ENCODE results near the gene HSPA12B.
"Not testable (repeated sequence)": the region's sequence is repeated elsewhere in the genome, so short reads cannot be mapped to it uniquely, and the experiment has no call there.

HSPA12B gene

DNA sequence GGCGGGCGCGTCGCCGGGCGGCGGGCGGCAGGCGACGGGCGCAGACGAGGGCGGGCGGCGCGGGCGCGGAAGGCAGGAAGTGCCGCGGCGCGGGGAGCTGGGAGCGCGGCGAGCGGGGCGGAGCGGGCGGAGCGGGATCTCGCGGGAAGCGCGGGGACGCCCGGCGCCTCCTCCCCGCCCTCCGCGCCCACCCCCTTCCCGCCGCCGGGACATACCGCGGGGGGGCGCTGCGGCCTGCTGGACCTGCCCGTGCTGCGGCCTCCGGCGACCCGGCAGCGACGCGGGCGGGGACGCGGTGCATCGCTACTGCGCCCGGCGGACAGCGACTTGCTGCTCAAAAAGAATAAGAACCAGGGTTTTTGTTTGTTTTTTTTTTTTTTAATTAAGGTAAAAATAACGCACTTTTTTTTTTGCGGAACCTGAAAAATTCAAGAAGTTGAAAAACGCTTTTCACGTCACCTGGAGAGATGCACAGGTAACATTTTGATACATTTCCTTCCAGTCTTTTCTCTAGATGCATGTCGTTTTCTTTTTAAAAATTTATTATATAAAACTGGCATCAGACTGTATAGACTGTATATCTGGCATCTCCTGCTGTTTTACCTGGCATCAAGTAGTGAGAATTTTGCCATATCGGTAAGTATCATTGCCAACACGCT lies 54.3 kb downstream of the HSPA12B start, which contains the start of gene CENPB:
TSS of gene CENPB (minus strand) at position 76 of the 659 bp plus-strand sequence. CDS start 257 bp downstream, outside the sequence.
- DNase-seq (ENCODE audit: low read depth in 2 of 2), result peak; percentile 77 to 88

DNA sequence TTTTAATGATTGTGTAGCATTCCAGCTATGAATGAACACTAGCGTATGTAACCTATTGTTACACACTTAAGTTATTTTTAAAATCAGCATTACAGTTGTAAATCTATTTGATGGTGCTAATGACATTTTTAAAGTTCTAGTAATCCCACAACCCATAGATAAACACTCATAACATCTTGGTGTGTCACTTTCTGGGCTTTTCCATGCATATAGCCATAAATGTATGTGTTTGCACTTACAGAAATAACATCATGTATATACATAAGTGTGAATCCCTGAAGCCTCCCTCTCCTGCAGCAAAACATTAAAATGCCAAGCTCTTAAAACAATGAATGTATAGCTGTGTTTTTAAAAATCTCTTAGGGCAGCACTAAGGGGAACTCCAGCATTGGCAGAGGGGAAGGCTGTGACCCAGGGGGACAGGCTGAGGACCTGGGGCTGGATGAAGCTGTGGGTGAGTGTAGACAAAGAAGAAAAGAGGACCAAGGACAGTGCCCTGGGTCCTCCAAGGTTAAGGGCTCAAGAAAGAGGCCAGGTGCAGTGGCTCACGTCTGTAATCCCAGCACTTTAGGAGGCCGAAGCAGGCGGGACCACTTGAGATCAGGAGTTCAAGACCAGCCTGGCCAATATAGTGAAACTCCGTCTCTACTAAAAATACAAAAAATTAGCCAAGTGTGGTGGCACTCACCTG lies 55.0 kb downstream of the HSPA12B start:
- no peak for DNase-seq (ENCODE audit: low read depth in 2 of 2)

DNA sequence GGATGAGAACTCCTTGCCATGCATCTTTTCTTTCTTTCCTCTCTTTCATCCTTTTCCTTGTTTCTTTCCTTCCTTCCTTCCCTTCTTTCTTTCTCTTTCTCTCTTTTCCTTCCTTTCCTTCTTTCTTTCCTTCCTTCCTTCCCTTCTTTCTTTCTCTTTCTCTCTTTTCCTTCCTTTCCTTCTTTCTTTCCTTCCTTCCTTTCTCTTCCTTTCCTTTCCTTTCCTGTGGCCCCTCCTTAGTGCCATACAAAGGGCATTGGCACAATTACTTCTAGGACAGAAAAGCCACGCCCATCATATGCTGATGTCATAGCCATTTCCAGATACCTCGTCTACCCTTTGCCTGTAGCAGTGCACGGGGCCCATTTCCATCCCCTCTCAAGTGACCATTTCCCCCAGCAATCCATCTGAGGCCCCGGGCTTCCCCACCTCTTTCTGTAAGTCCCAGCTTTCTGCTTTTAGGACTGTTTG lies 56.2 kb downstream of the HSPA12B start:
- no peak for DNase-seq (ENCODE audit: low read depth in 2 of 2)

DNA sequence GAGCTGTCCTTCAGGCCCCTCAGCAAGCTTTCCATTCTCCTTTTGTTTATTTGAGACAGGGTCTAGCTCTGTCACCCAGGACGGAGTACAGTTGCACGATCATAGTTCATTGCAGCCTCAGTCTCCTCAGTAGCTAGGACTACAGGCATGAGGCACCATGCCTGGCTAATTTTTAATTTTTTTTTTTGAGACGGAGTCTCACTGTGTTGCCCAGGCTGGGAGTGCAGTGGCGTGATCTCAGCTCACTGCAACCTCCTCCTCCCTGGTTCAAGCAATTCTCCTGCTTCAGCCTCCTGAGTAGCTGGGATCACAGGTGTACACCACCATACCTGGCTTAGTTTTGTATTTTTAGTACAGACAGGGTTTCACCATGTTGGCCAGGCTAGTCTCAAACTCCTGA lies 56.7 kb downstream of the HSPA12B start:
- DNase-seq (ENCODE audit: low read depth in 2 of 2), result not testable (repeated sequence)

DNA sequence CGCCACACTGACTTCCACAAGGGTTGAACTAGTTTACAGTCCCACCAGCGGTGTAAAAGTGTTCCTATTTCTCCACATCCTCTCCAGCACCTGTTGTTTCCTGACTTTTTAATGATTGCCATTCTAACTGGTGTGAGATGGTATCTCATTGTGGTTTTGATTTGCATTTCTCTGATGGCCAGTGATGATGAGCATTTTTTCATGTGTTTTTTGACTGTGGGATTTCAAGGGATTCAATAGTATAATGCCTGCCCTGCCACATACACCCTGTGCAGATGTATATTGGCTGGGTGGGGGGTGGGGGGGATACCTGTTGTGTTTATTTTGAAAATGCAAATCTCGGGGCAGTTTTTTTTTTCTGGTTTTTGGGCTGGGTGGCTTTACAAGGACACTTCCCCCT lies 61.7 kb downstream of the HSPA12B start:
- not testable (repeated sequence) for DNase-seq (ENCODE audit: low read depth in 2 of 2)

DNA sequence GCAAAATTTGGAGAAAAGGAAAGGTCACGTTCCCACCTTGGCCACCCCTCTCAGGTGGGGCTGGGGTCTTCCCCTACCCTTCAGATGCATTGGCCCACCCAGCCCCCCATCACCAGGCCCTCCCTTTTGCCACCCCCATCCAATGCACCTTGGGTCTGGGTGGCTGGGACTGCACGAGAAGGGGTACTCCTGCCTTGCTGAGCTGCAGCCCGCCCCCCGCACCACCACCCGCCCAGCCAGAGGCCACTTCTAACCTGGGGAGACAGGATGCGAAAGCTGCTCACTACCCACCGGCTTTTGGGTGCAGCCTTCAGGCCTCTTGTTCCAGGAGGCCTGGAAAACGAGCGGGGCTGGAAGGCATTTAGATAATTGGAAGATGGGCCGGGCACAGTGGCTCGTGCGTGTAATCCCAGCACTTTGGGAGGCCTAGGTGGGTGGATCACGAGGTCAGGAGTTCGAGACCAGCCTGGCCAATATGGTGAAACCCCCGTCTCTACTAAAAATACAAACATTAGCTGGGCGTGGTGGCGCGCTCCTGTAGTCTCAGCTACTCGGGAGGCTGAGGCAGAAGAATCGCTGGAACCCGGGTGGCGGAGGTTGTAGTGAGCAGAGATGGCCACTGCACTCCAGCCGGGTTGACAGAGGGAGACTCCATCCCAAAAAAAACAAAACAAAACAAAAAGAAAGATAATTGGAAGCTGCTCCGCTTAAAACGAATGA lies 62.4 kb downstream of the HSPA12B start:
- DNase-seq (ENCODE audit: low read depth in 2 of 2), result no peak

DNA sequence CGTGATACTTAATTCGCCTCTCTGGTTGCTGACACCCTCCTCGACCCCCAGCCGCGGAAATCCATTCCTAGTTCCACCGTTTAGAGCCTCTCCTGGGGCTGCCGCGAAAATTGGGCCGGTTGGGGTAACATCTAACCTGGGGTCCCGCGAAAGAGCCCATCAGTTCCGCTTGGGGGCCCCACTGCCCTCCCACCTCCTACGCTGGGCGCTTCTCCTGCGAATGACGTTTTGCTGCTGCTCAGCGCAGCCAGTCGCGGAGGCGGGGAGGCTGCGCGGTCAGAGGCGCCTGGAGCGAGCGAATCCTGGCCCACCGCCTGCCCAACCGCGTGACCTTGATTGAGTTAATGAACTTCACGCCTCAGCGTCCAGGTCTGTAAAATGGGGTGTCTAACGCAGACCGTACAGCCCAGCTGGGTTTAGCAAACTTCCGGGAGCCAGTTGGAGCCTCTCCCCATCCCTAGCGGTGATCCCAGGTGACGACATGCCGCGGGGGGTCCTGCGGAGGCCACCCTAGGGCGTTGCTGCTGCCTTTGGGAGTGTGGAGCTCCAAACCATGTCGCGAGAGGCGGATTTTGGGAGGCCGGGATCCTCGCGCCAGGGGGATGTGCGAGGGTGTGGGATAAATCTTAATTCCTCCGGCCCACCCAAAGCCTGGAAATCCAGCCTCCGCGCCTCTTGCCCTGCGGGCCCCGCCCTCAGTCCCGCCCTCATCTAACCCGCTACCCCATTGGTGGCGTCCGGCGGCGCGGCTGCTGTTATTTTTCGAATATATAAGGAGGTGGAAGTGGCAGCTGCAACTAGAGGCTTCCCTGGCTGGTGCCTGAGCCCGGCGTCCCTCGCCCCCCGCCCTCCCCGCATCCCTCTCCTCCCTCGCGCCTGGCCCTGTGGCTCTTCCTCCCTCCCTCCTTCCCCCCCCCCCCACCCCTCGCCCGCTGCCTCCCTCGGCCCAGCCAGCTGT lies 63.3 kb downstream of the HSPA12B start, which contains the start of gene CDC25B:
TSS of gene CDC25B (plus strand) at position 800 of the 958 bp plus-strand sequence. CDS start 222 bp downstream, outside the sequence.
- peak; percentile 84 to 87 for DNase-seq (ENCODE audit: low read depth in 2 of 2)

DNA sequence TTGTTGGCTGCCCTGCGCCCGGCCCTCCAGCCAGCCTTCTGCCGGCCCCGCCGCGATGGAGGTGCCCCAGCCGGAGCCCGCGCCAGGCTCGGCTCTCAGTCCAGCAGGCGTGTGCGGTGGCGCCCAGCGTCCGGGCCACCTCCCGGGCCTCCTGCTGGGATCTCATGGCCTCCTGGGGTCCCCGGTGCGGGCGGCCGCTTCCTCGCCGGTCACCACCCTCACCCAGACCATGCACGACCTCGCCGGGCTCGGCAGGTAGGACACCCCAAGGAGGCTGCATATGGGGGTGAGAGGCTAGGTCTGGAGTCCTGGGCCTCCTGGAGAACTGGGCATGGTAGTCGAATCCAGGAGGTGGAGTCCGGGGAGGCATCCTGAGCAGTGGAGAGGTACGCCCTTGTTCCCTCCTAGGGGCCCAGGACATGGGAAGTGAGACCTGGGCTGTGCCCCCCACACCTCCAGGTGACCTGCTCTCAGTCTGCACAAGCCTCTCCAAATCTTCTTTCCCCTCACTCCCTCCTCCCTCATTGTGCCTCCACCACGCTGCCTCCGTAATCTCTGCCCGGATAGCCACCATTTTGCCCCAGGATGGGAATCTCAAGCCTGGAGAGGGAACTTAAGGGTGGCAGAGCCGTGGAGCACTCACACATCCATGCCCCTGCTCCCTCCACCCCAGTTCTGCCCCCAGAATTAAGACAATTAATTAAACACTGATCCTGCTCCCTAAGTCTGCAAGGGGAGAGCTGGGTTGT lies 64.2 kb downstream of the HSPA12B start:
- no peak for DNase-seq (ENCODE audit: low read depth in 2 of 2)

DNA sequence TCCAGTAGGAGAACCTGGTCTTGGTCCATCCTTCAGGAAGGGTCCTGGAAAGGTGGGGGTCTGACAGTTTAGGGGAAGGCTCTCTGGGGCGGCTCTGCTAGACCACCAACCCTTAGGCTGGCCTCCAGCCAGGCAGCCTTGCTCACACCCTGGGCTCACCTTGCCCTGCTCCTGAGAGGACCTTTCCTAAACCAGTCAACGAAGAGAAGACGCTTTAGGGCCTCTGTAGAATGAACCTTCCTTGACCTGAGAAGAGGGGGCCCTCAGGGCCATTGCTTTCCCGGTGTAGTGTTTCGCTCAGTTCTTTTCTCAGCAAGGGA lies 64.7 kb downstream of the HSPA12B start:
- no peak for DNase-seq (ENCODE audit: low read depth in 2 of 2)

DNA sequence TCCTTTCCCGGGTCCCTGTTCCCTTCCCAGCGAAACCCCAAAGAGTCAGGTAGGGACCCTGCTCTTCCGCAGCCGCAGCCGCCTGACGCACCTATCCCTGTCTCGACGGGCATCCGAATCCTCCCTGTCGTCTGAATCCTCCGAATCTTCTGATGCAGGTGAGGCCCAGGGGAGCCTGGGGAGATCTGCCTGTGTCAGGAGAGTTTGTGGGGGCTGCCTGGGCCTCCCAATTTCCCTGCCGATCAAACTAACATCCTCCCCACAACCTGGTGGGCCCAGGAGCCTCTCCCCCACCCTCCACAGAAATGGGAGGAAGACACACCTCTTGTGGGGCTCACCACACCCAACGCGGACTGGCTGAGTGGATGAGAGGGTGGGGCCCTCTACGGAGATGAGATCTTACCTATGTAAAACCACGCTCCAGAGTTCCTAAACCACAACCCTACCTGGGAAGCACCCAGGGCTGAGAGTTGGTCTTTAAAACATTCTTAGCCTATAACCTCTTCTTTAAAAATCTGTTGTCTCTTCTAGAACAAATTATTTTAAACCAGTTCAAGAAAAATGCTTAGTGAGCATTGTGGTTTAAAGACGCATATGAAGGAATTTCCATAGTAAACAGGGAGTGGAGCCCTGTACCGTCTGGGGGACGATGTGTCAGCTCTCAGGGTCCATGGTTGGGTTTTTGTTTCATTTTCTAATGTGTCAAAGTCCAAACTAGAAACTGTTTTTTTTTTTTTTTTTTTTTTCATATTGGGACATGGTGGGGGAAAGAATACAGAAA lies 65.3 kb downstream of the HSPA12B start:
- DNase-seq (ENCODE audit: low read depth in 2 of 2), result no peak

DNA sequence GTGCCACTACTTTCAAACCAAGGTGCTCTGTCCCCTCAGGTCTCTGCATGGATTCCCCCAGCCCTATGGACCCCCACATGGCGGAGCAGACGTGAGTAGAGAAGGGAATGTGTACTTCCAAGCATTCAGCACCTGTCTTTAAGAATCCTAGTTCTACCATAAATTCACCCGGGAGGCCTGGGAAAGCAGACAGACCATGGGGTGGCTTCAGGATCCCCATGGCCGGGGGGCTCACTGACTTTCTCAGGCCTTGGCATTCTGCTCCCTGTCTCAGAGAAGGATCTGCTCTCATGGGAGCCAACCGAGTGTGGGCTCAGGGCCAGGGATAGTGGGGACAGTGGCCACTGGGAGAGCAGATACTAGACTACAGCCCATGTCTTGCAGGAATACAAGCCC lies 65.9 kb downstream of the HSPA12B start:
- DNase-seq (ENCODE audit: low read depth in 2 of 2), result no peak

DNA sequence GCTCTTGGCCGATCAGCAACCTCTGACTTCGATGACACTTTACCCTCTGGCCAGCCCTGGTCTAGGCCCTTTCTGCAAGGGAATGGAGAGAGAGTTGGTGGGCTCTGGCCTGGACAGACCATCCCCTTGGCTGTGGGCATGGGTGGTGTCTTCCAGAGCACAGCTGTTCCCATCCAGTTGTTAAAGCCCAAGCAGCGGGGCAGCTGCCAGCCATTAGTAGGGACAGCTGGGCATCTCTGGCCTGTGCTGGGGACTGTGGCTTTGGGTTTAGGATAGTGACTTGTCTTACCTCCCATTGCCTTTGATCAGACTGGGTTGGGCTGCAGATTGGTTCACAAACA lies 66.4 kb downstream of the HSPA12B start:
- no peak for DNase-seq (ENCODE audit: low read depth in 2 of 2)

DNA sequence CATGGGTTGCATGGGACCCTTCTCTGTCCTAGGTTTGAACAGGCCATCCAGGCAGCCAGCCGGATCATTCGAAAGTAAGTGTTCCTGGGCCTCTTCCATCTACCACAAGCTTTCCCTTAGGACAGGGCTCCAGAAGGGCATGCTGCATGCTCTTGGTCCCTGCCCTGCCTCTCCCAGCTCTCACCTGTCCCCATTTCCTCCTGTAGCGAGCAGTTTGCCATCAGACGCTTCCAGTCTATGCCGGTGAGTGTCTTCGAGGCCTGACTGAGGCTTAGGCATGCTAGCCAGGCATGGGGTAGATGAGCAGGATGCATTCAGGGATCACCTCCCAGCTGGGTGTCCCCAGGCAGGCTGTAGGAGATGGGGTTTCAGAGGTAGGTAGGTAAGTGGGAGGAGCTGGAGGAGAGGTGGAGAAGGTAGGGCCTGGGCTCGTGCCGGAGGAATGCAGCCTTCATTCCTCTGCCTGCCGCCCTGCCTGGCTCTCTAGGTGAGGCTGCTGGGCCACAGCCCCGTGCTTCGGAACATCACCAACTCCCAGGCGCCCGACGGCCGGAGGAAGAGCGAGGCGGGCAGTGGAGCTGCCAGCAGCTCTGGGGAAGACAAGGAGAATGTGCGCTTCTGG lies 67.9 kb downstream of the HSPA12B start:
- DNase-seq (ENCODE audit: low read depth in 2 of 2), result no peak

DNA sequence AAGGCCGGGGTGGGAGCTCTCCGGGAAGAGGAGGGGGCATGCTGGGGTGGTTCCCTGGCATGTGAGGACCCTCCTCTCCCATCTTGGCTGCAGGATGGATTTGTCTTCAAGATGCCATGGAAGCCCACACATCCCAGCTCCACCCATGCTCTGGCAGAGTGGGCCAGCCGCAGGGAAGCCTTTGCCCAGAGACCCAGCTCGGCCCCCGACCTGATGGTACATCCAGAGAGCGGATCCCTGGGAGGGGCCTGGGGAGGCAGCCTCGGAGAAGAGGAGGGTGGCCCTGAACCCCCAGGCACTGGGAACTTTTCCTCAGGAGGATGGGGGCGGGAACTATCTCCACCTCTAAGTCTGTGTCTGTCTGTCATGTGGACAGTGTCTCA lies 68.4 kb downstream of the HSPA12B start:
- no peak for DNase-seq (ENCODE audit: low read depth in 2 of 2)

DNA sequence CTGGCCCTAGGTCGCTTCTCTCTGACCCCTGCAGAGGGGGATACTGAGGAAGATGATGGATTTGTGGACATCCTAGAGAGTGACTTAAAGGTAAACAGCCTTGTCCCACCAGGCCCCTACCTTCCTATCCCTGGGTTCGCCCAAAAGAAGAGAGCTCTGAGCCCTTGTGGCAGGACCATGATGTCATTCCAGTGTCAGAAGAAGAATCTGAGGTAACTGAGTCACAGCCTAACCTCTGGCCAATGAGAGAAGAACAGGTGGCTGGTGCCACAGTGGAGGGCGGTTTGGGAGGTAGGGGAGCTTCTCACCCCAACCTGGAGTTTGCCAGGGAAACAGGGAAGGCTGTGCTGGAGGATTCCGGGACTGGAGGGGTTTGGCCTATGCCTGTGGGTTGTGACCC lies 68.8 kb downstream of the HSPA12B start:
- no peak for DNase-seq (ENCODE audit: low read depth in 2 of 2)

DNA sequence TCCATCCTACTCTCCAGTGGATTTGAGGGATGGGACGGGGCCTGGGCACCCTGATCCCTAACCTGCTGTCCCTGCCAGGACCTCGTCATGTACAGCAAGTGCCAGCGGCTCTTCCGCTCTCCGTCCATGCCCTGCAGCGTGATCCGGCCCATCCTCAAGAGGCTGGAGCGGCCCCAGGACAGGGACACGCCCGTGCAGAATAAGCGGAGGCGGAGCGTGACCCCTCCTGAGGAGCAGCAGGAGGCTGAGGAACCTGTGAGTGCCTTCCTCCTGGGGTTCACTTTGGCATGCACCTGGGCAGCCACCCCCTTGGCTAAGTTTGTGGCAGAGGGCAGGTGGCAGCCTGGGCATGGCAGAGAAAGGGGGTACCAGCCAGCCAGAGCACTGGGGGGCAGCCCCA lies 69.4 kb downstream of the HSPA12B start:
- DNase-seq (ENCODE audit: low read depth in 2 of 2), result no peak
